Placental epithelial cell (primary cell): Measurements from ENCODE around the gene GOLGA8J. TPM values are rescaled to one million over a fixed set of nuclear protein-coding genes. Genes with fewer than 3 reads are reported as not detected.

Source experiments
- small RNA-seq: library from RNA; depleted of rRNA; stranded (forward); fragments of <200 nt; gene quantifications from one replicate; pipeline ENCODE3, GENCODE V24; 2012
- total RNA-seq: library from RNA; depleted of rRNA; stranded (reverse); fragments of >200 nt; gene quantifications from 2 replicates; pipeline ENCODE4 v1.2.3, GENCODE V29; 2012

Gene GOLGA8J, protein sequence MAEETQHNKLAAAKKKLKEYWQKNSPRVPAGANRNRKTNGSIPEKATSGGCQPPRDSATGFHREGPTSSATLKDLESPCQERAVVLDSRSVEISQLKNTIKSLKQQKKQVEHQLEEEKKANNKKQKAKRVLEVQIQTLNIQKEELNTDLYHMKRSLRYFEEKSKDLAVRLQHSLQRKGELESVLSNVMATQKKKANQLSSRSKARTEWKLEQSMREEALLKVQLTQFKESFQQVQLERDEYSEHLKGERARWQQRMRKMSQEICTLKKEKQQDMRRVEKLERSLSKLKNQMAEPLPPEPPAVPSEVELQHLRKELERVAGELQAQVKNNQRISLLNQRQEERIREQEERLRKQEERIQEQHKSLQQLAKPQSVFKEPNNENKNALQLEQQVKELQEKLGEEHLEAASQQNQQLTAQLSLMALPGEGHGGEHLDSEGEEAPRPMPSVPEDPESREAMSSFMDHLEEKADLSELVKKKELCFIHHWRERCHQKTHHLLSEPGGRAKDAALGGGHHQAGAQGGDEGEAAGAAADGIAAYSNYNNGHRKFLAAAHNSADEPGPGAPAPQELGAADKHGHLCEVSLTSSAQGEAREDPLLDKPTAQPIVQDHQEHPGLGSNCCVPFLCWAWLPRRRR
- not detected in 2 replicates for total RNA-seq

DNA sequence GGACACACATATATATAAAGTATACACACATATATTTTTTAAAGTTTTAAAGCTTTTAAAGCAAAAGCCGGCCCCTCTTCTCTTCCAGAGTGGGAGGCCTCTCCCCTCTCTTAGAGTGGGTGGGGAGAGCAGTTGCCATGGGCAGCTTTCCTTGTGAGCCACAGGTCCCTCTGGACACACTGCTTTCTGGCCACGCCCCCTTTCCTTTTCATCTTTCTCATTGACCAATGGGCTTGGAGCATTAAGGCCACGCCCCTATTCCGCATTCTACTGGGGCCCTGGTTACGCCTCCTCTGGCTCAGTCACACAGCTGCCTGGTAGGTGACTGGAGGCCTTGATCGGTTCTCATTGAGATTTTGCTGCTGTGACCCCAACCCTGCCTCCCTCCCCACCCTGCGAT lies at the start of gene GOLGA8J:
TSS of gene GOLGA8J (plus strand) at position 301 of the 400 bp plus-strand sequence. CDS start at position 399, 98 bp downstream.

DNA sequence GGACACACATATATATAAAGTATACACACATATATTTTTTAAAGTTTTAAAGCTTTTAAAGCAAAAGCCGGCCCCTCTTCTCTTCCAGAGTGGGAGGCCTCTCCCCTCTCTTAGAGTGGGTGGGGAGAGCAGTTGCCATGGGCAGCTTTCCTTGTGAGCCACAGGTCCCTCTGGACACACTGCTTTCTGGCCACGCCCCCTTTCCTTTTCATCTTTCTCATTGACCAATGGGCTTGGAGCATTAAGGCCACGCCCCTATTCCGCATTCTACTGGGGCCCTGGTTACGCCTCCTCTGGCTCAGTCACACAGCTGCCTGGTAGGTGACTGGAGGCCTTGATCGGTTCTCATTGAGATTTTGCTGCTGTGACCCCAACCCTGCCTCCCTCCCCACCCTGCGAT lies 52.0 kb downstream of the GOLGA8J start, which contains the start of gene GOLGA8T:
TSS of gene GOLGA8T (plus strand) at position 301 of the 400 bp plus-strand sequence. CDS start at position 399, 98 bp downstream.

Small RNA genes within 50 kb of the gene (small RNA-seq; reads per million reads assigned to genes)
- not detected for gene RF00096
- gene RN7SL673P: not detected

Other genes starting within 250 kb of the GOLGA8J start
- gene GOLGA8T, start 52.1 kb downstream of the GOLGA8J start, total RNA-seq: not detected in 2 replicates